HepG2 (cell line): ENCODE data around the gene PMVK. TPM values are rescaled to one million over a fixed set of nuclear protein-coding genes. Genes with fewer than 3 reads are reported as not detected.

Source experiments
- CBX1 ChIP-seq: IDR thresholded peaks from one replicate; pipeline ENCODE4 v1.6.1; 2016; ENCODE audit warnings: antibody characterized with exemption, low read depth
- GATAD2A ChIP-seq: IDR thresholded peaks from 2 replicates; pipeline ENCODE4 v1.6.1; 2016
- HBP1 ChIP-seq: IDR thresholded peaks from 2 replicates; pipeline ENCODE4 v1.6.1; 2016; ENCODE audit warnings: low read depth, control low read depth
- NCOA5 ChIP-seq: sonication (generic); formaldehyde crosslinking; IDR thresholded peaks from 2 replicates; pipeline ENCODE4 v1.4.0; 2020; ENCODE audit warnings: missing genetic modification reagents
- PATZ1 ChIP-seq: sonication (generic); formaldehyde crosslinking; IDR thresholded peaks from 2 replicates; pipeline ENCODE4 v1.4.0; 2020; ENCODE audit warnings: missing genetic modification reagents
- TRIM22 ChIP-seq: fragments of 450-650 bp; IDR thresholded peaks from 2 replicates; pipeline ENCODE4 v1.6.1; 2017
- UBTF ChIP-seq: sonication (generic); formaldehyde crosslinking; IDR thresholded peaks from 2 replicates; pipeline ENCODE4 v1.4.0; 2020; ENCODE audit warnings: mild to moderate bottlenecking, missing genetic modification reagents
- ZBTB1 ChIP-seq: sonication (generic); formaldehyde crosslinking; IDR thresholded peaks from 2 replicates; pipeline ENCODE4 v1.4.0; 2020; ENCODE audit warnings: missing genetic modification reagents, borderline replicate concordance
- ZBTB38 ChIP-seq: sonication (generic); formaldehyde crosslinking; IDR thresholded peaks from 2 replicates; pipeline ENCODE4 v1.5.1; 2020; ENCODE audit warnings: mild to moderate bottlenecking, missing genetic modification reagents
- ZBTB46 ChIP-seq: sonication (generic); formaldehyde crosslinking; IDR thresholded peaks from 2 replicates; pipeline ENCODE4 v1.4.0; 2020; ENCODE audit warnings: mild to moderate bottlenecking, missing genetic modification reagents, borderline replicate concordance
- ZNF276 ChIP-seq: sonication (generic); formaldehyde crosslinking; IDR thresholded peaks from 2 replicates; pipeline ENCODE4 v1.4.0; 2020; ENCODE audit warnings: mild to moderate bottlenecking, low read depth, missing genetic modification reagents
- ZNF576 ChIP-seq: sonication (generic); formaldehyde crosslinking; IDR thresholded peaks from 2 replicates; pipeline ENCODE4 v1.4.0; 2020; ENCODE audit warnings: mild to moderate bottlenecking, missing genetic modification reagents
- polyA plus RNA-seq, 8 experiments: library from polyadenylated mRNA; depleted of rRNA in 3 of 8; stranded (reverse) in 7 of 8; unstranded in 1 of 8; fragments of >200 nt; fragmentation: Illumina TruSeq in 4 of 8; extraction: Trizol in 4 of 8; gene quantifications; 2 replicates each; pipeline versions ENCODE4 v1.2.1 to v1.2.3, GENCODE V29; 2011 to 2016; ENCODE audit warnings: low read depth in 4 of 8, missing spikeins in 1 of 8, mixed read lengths in 1 of 8; ENCODE audit not compliant: insufficient read depth in 1 of 8
- total RNA-seq, 5 experiments: library from RNA; depleted of rRNA; stranded (reverse); fragments of >200 nt; fragmentation: Illumina TruSeq; extraction: Trizol; gene quantifications; 2 replicates each; pipeline ENCODE4 v1.2.3, GENCODE V29; 2016; ENCODE audit warnings: low read depth in 1 of 5

PMVK gene
- total and polyA plus RNA-seq, 2 of the 13 experiments (the other 11 are each of a cell fraction or from before 2014, with no cell fraction given): 3.9 to 12.6 TPM

- TF ChIP-seq HBP1 (CRISPR knock-in tag) (no peak; the same call in 1 of the 2 replicates), TRIM22 (no peak), GATAD2A (CRISPR knock-in tag) (0 out of 2 replicates have a peak, but pooled peaks have one; percentile 32), PATZ1 (CRISPR knock-in tag) (peak; percentile 98), ZBTB1 (CRISPR knock-in tag) (no peak), UBTF (CRISPR knock-in tag) (peak; percentile 20; the same call in 1 of the 2 replicates), CBX1 (no peak), NCOA5 (CRISPR knock-in tag) (no peak), ZNF276 (CRISPR knock-in tag) (no peak), ZBTB46 (CRISPR knock-in tag) (no peak), ZBTB38 (CRISPR knock-in tag) (peak; percentile 77; the same call in 1 of the 2 replicates), ZNF576 (CRISPR knock-in tag) (no peak)
Measured at GRCh38 chr1:154970631-154971340, 34.3 kb upstream of the PMVK start, which contains the start of gene SHC1 (continued).
